Endothelial cell (in vitro differentiated cells): ENCODE data around the gene SHISAL2B. TPM values are rescaled to one million over a fixed set of nuclear protein-coding genes. Genes with fewer than 3 reads are reported as not detected.
A peak's percentile ranks its signal among the peaks of the same experiment; 100 is the strongest.

Experiments used
- DNase-seq: peaks from one replicate; pipeline ENCODE4 v3.0.0; 2021; ENCODE audit warnings: low spot score
- H3K27ac Mint-ChIP-seq: one replicate; pipeline ENCODE4 v1.8.0; 2021; ENCODE audit warnings: mixed read lengths, inconsistent platforms; ENCODE audit not compliant: unreplicated experiment
- H3K27me3 Mint-ChIP-seq: one replicate; pipeline ENCODE4 v1.8.0; 2021; ENCODE audit warnings: mild to moderate bottlenecking, moderate library complexity, mixed read lengths, inconsistent platforms; ENCODE audit not compliant: unreplicated experiment
- H3K36me3 Mint-ChIP-seq: one replicate; pipeline ENCODE4 v1.8.0; 2021; ENCODE audit warnings: mild to moderate bottlenecking, low read depth, mixed read lengths, inconsistent platforms; ENCODE audit not compliant: unreplicated experiment
- H3K4me1 Mint-ChIP-seq: one replicate; pipeline ENCODE4 v1.8.0; 2021; ENCODE audit warnings: mild to moderate bottlenecking, mixed read lengths, inconsistent platforms; ENCODE audit not compliant: unreplicated experiment
- H3K4me3 Mint-ChIP-seq: one replicate; pipeline ENCODE4 v1.8.0; 2021; ENCODE audit warnings: mild to moderate bottlenecking, mixed read lengths, inconsistent platforms; ENCODE audit not compliant: unreplicated experiment
- H3K9me3 Mint-ChIP-seq: one replicate; pipeline ENCODE4 v1.8.0; 2021; ENCODE audit warnings: mixed read lengths, inconsistent platforms; ENCODE audit not compliant: unreplicated experiment
- CTCF ChIP-seq: fragments of 200-600 bp; sonication (generic); IDR thresholded peaks from one replicate; pipeline ENCODE4 v1.5.0; 2021; ENCODE audit warnings: antibody characterized with exemption; ENCODE audit not compliant: unreplicated experiment
- total RNA-seq: library from RNA; stranded (reverse); fragmentation: NEBNext Ultra II Directional; extraction: Animal tissue kit (Norgen Biotek cat#: 25700); gene quantifications from one replicate; pipeline ENCODE4 v1.2.1, GENCODE V29; 2021; ENCODE audit not compliant: unreplicated experiment

The SHISAL2B gene
- total RNA-seq, 1 donor from 2014 or later, result 1.4 TPM

- DNase-seq, result no peak
- peak overlapping the region; percentile 67 for H3K27ac Mint-ChIP-seq
- no peak overlapping the region for H3K4me3 Mint-ChIP-seq
- no peaks in the 10 kb centered on the region for H3K9me3 Mint-ChIP-seq
- no peaks in the 10 kb centered on the region for H3K27me3 Mint-ChIP-seq
- TF ChIP-seq CTCF, result no peak
- H3K36me3 Mint-ChIP-seq, result peaks cover 15% of the 10 kb centered on the region
- peaks cover 18% of the 10 kb centered on the region for H3K4me1 Mint-ChIP-seq
These were observed 69.8 kb downstream of the SHISAL2B start for GRCh38 chr5:64759960-64760660.

GRCh38 chr5:64763948-64764503, 73.7 kb downstream of the SHISAL2B start:
- TF ChIP-seq CTCF, result no peak

GRCh38 chr5:64765804-64766504, 75.7 kb downstream of the SHISAL2B start:
- H3K4me3 Mint-ChIP-seq, result no peak overlapping the region
- peaks cover 4% of the 10 kb centered on the region for H3K27me3 Mint-ChIP-seq
- H3K9me3 Mint-ChIP-seq, result no peaks in the 10 kb centered on the region
- H3K36me3 Mint-ChIP-seq, result peaks cover 16% of the 10 kb centered on the region
- peaks cover 30% of the 10 kb centered on the region for H3K4me1 Mint-ChIP-seq
- no peak for TF ChIP-seq CTCF
- H3K27ac Mint-ChIP-seq, result peak overlapping the region; percentile 46
- DNase-seq, result no peak

More at GRCh38 chr5:64763948-64764503, 73.7 kb downstream of the SHISAL2B start:
- Mint-ChIP-seq H3K27ac (no peak overlapping the region), H3K27me3 (peaks cover 3% of the 10 kb centered on the region), H3K9me3 (no peaks in the 10 kb centered on the region), H3K36me3 (peaks cover 16% of the 10 kb centered on the region), H3K4me3 (no peak overlapping the region), H3K4me1 (peaks cover 38% of the 10 kb centered on the region)
- DNase-seq, result no peak

- peak overlapping the region; percentile 90 for H3K27ac Mint-ChIP-seq
- no peaks in the 10 kb centered on the region for H3K9me3 Mint-ChIP-seq
- H3K27me3 Mint-ChIP-seq, result peaks cover 4% of the 10 kb centered on the region
- H3K4me3 Mint-ChIP-seq, result peak overlapping the region; percentile 99
- TF ChIP-seq CTCF, result no peak
- H3K4me1 Mint-ChIP-seq, result peaks cover 27% of the 10 kb centered on the region
- no peak for DNase-seq
- peaks cover 16% of the 10 kb centered on the region for H3K36me3 Mint-ChIP-seq
These were observed 76.6 kb downstream of the SHISAL2B start for GRCh38 chr5:64766941-64767340.

Other genes starting within 250 kb of the SHISAL2B start
- 0.23 TPM for gene RGS7BP, start 184.5 kb upstream of the SHISAL2B start, total RNA-seq
- 28.8 TPM for gene SREK1IP1, start 78.2 kb downstream of the SHISAL2B start, total RNA-seq
- 29.3 TPM for gene CWC27, start 78.4 kb downstream of the SHISAL2B start, total RNA-seq